ENCODE data around the gene TEAD1.
"Not testable (repeated sequence)": the region's sequence is repeated elsewhere in the genome, so short reads cannot be mapped to it uniquely, and the experiment has no call there.

TEAD1 gene

GRCh38 chr11:12744826-12745502 lies 70.7 kb downstream of the TEAD1 start:
- DNase-seq = no peak

- no peak for DNase-seq
Measured at GRCh38 chr11:12745787-12746186, 71.6 kb downstream of the TEAD1 start.

GRCh38 chr11:12746593-12747097 lies 72.4 kb downstream of the TEAD1 start:
- DNase-seq = no peak

GRCh38 chr11:12748561-12748960 lies 74.3 kb downstream of the TEAD1 start:
- DNase-seq = no peak

- no peak for DNase-seq
Measured at GRCh38 chr11:12749442-12749841, 75.2 kb downstream of the TEAD1 start.

- no peak for DNase-seq
Measured at GRCh38 chr11:12750181-12750580, 76.0 kb downstream of the TEAD1 start.

- DNase-seq = no peak
Measured at GRCh38 chr11:12752868-12753524, 78.8 kb downstream of the TEAD1 start.

- no peak for DNase-seq
Measured at GRCh38 chr11:12754021-12754420, 79.8 kb downstream of the TEAD1 start.

- DNase-seq = no peak
Measured at GRCh38 chr11:12754582-12755234, 80.5 kb downstream of the TEAD1 start.

- no peak for DNase-seq
Measured at GRCh38 chr11:12755510-12756453, 81.6 kb downstream of the TEAD1 start.

GRCh38 chr11:12756454-12756806 lies 82.2 kb downstream of the TEAD1 start:
- no peak for DNase-seq

- DNase-seq = no peak
Measured at GRCh38 chr11:12756867-12757266, 82.6 kb downstream of the TEAD1 start.

GRCh38 chr11:12757416-12757815 lies 83.2 kb downstream of the TEAD1 start:
- DNase-seq = no peak

- DNase-seq = not testable (repeated sequence)
Measured at GRCh38 chr11:12758117-12758516, 83.9 kb downstream of the TEAD1 start.

GRCh38 chr11:12761029-12761428 lies 86.8 kb downstream of the TEAD1 start:
- DNase-seq = no peak

- no peak for DNase-seq
Measured at GRCh38 chr11:12762278-12762677, 88.1 kb downstream of the TEAD1 start.

GRCh38 chr11:12762696-12763324 lies 88.6 kb downstream of the TEAD1 start:
- no peak for DNase-seq

- no peak for DNase-seq
Measured at GRCh38 chr11:12764187-12764914, 90.1 kb downstream of the TEAD1 start.

- no peak for DNase-seq
Measured at GRCh38 chr11:12765428-12765827, 91.2 kb downstream of the TEAD1 start.

GRCh38 chr11:12767027-12767426 lies 92.8 kb downstream of the TEAD1 start:
- no peak for DNase-seq

- no peak for DNase-seq
Measured at GRCh38 chr11:12767577-12767976, 93.4 kb downstream of the TEAD1 start.

Measured in stimulated activated CD4-positive, alpha-beta T cell treated with anti-CD3 and anti-CD28 coated beads, Interleukin-4, amount 100 ng/mL, for 24 hours (primary cell).